ENCODE results near the gene MAL. TPM values are rescaled to one million over a fixed set of nuclear protein-coding genes. Genes with fewer than 3 reads are reported as not detected.

MAL gene
- total and polyA plus RNA-seq, 2 of the 13 experiments (the other 11 are each of a cell fraction or from before 2014, with no cell fraction given) = not detected

- intact Hi-C loops (cut with micrococcal nuclease; ENCODE audit: unreplicated experiment) (no loop called here), in situ Hi-C loops (cut with HindIII; ENCODE audit: extremely low pct_ligation_motif_present, low pct_unique_long_range_greater_than_20kb) (no loop called here)
- Histone ChIP-seq H3K9me3 (ENCODE audit: low read length) (no peaks in the 10 kb centered on the region), H3K27me3 (ENCODE audit: control insufficient read depth in 1 of 2, insufficient read depth in 2 of 2, low read length in 2 of 2) (peaks cover 6 to 40% of the 10 kb centered on the region in 2 experiments; a peak in 4 of 5 replicates), H3K4me1 (ENCODE audit: insufficient read depth, low read length) (no peaks in the 10 kb centered on the region), H3K4me3 (replicated peaks in 1 of 3; ENCODE audit: insufficient read depth in 1 of 3, low read depth in 2 of 3, low read length in 3 of 3) (no peak overlapping the region), H3K27ac (ENCODE audit: extremely low read length, insufficient read depth, low read length) (no peak overlapping the region), H3K36me3 (replicated peaks in 1 of 2; ENCODE audit: control insufficient read depth in 1 of 2, insufficient read depth in 2 of 2, low read length in 2 of 2) (no peaks in the 10 kb centered on the region), H3K4me2 (ENCODE audit: low read depth, low read length) (no peak overlapping the region), H2AFZ (ENCODE audit: low read length) (no peak overlapping the region), H3K9ac (ENCODE audit: insufficient read depth, low read depth, low read length) (no peak overlapping the region), H3K79me2 (ENCODE audit: insufficient read depth, low read length) (no peaks in the 10 kb centered on the region), H4K20me1 (ENCODE audit: insufficient read depth, low read length) (no peaks in the 10 kb centered on the region)
- ChIA-PET CTCF (ENCODE audit: low intra/inter-chr PET ratio, low total read pairs) (no interaction called here), POLR2A (no interaction called here)
- DNase-seq (ENCODE audit: low spot score) = no peak
- 6% methylated on average over 6 of the region's 6 CpGs for WGBS (ENCODE audit: low lambda C conversion rate)
- TF ChIP-seq HMGA1 (CRISPR knock-in tag; conservative IDR thresholded peaks at IDR 0.05) (no peak), ARID2 (CRISPR knock-in tag; IDR thresholded peaks at IDR 0.05; ENCODE audit: borderline replicate concordance) (no peak), ZNF543 (CRISPR knock-in tag; IDR thresholded peaks at IDR 0.05) (no peak), ZNF609 (CRISPR knock-in tag; IDR thresholded peaks at IDR 0.05; ENCODE audit: borderline replicate concordance) (no peak), XBP1 (CRISPR knock-in tag; IDR thresholded peaks at IDR 0.05) (no peak)
- no TSS peak for BruUV-seq (replicated peaks)
- FAIRE-seq = no peak
- ATAC-seq = no peak
Measured at GRCh38 chr2:94982156-94982555, 43.4 kb upstream of the MAL start.

Data from HepG2 (cell line).